Measurements from ENCODE around the gene C2orf49. TPM values are rescaled to one million over a fixed set of nuclear protein-coding genes. Genes with fewer than 3 reads are reported as not detected.

Gene C2orf49
- total RNA-seq, 1 experiment from 2014 or later = 11.6 TPM

DNA sequence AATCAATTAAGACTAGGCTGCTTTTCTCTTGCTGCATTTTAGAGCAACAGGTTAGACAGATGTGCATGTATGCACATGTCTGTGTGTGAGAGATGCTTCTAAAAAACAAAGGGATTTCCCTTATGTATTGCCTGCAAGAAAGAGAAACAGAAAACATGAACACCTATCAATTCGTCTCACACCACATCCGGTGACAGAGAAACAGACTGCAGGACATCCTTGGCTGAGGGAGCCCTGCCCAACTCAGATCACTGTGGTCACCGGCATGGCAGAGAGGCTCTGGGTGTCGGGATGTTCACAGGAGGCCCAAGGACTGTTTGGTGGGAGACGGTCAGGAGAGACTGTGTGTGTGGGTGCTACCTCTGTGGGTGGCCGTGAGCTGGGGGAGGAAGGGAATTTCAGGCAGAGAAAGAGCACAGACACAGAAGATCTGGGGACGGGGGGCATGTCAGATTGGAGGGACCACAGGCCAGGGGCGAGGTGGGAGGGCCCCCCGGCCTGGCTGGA, 36.6 kb downstream of the C2orf49 start:
- BruUV-seq (replicated peaks) = no TSS peak
- no peaks in the 10 kb centered on the region for H3K27me3 ChIP-seq (ENCODE audit: low read length)
- H3K27ac ChIP-seq (ENCODE audit: low read length) = no peak overlapping the region
- TF ChIP-seq, protein P1, sequence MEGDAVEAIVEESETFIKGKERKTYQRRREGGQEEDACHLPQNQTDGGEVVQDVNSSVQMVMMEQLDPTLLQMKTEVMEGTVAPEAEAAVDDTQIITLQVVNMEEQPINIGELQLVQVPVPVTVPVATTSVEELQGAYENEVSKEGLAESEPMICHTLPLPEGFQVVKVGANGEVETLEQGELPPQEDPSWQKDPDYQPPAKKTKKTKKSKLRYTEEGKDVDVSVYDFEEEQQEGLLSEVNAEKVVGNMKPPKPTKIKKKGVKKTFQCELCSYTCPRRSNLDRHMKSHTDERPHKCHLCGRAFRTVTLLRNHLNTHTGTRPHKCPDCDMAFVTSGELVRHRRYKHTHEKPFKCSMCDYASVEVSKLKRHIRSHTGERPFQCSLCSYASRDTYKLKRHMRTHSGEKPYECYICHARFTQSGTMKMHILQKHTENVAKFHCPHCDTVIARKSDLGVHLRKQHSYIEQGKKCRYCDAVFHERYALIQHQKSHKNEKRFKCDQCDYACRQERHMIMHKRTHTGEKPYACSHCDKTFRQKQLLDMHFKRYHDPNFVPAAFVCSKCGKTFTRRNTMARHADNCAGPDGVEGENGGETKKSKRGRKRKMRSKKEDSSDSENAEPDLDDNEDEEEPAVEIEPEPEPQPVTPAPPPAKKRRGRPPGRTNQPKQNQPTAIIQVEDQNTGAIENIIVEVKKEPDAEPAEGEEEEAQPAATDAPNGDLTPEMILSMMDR (conservative IDR thresholded peaks at IDR 0.05; ENCODE audit: low read depth, low read length) = no peak
- TF ChIP-seq EZH2 (IDR thresholded peaks at IDR 0.05; ENCODE audit: low read length, unreplicated experiment) (no peak), EZH2phosphoT487 (IDR thresholded peaks at IDR 0.05; ENCODE audit: borderline replicate concordance, low read length) (no peak)
- ChIA-PET CTCF (no interaction called here), POLR2A (ENCODE audit: unreplicated experiment) (no interaction called here)
- no peak overlapping the region for H3K4me2 ChIP-seq (ENCODE audit: low read length)
- no peak for DNase-seq
- H3F3A ChIP-seq (ENCODE audit: low read length, unreplicated experiment) = no peaks in the 10 kb centered on the region
- intact Hi-C loops (cut with micrococcal nuclease) = no loop called here
- no peaks in the 10 kb centered on the region for H3K9me2 ChIP-seq (replicated peaks; ENCODE audit: low read length)
- peaks cover 39% of the 10 kb centered on the region for H3K4me1 ChIP-seq (ENCODE audit: insufficient read depth, low read length)
- H4K20me1 ChIP-seq (ENCODE audit: low read length) = peaks cover 13% of the 10 kb centered on the region; the same call in 1 of the 2 replicates
- ATAC-seq = no peak
- peaks cover 65% of the 10 kb centered on the region for H3K36me3 ChIP-seq (ENCODE audit: low read depth, low read length)
- H3K9ac ChIP-seq (ENCODE audit: low read length) = no peak overlapping the region
- no peaks in the 10 kb centered on the region for H3K9me3 ChIP-seq (ENCODE audit: low read length)
- H2AFZ ChIP-seq (ENCODE audit: low read length) = no peak overlapping the region
- no peak overlapping the region for H3K4me3 ChIP-seq (ENCODE audit: low read length)
- peaks cover 68% of the 10 kb centered on the region for H3K79me2 ChIP-seq (ENCODE audit: low read length)

DNA sequence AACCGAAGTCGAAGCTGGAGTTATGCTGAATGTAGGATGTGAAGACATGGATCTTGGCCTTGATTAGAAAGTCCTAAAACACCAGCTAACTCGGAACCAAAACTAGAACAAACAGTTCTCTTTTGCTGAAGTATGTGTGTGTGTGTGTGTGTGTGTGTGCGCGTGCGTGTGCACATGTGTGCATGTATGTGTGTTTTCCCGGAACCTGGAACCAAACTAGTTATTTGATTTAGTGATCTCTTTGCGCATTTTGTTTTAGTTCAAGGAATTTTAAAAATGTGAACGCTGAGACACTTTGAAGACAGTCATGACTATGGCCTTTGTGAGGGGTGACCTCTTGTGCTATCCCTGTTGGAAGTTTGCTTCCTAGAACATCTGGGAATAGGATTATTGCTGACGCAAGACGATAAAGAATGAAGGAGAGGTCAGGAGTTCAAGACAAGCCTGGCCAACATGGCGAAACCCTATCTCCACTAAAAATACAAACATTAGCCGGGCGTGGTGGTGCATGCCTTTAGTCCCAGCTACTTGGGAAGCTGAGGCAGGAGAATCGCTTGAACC, 37.7 kb downstream of the C2orf49 start:
- Histone ChIP-seq H3K4me3 (ENCODE audit: low read length) (no peak overlapping the region), H4K20me1 (ENCODE audit: low read length) (peaks cover 13% of the 10 kb centered on the region; the same call in 1 of the 2 replicates), H3K27me3 (ENCODE audit: low read length) (no peaks in the 10 kb centered on the region), H3K9ac (ENCODE audit: low read length) (no peak overlapping the region), H3K36me3 (ENCODE audit: low read depth, low read length) (peaks cover 62% of the 10 kb centered on the region), H2AFZ (ENCODE audit: low read length) (no peak overlapping the region), H3K27ac (ENCODE audit: low read length) (no peak overlapping the region), H3F3A (ENCODE audit: low read length, unreplicated experiment) (no peaks in the 10 kb centered on the region), H3K9me3 (ENCODE audit: low read length) (no peaks in the 10 kb centered on the region), H3K4me1 (ENCODE audit: insufficient read depth, low read length) (peaks cover 44% of the 10 kb centered on the region), H3K79me2 (ENCODE audit: low read length) (peaks cover 72% of the 10 kb centered on the region), H3K9me2 (replicated peaks; ENCODE audit: low read length) (no peaks in the 10 kb centered on the region), H3K4me2 (ENCODE audit: low read length) (no peak overlapping the region)
- no peak for TF ChIP-seq EZH2 (IDR thresholded peaks at IDR 0.05; ENCODE audit: low read length, unreplicated experiment)
- no peak for TF ChIP-seq EZH2phosphoT487 (IDR thresholded peaks at IDR 0.05; ENCODE audit: borderline replicate concordance, low read length)
- TF ChIP-seq, protein P1 (conservative IDR thresholded peaks at IDR 0.05; ENCODE audit: low read depth, low read length) = no peak
- ChIA-PET POLR2A (ENCODE audit: unreplicated experiment) (no interaction called here), CTCF (no interaction called here)
- DNase-seq (no peak), ATAC-seq (no peak)
- intact Hi-C loops (cut with micrococcal nuclease) = no loop called here
- BruUV-seq (replicated peaks) = no TSS peak

DNA sequence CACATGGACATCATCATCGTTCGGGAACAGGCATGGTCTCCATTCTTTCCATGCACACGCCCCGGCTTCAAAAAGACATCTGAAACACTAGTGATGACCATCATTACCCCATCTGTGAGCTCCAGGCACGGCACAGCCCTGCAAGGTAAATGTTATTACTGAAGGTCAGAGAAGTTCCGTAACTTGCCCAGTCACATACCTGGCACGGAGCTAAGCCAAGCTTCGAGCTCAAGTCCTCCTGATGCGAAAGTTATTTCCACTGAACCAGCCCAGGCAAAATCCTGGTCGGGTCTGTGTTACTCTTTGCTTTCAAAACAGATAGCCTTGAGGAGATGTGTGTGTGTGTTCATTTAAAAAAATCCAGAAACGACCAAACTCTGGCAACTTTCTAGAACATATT, 38.7 kb downstream of the C2orf49 start:
- BruUV-seq (replicated peaks) = no TSS peak
- H3K9me2 ChIP-seq (replicated peaks; ENCODE audit: low read length) = no peaks in the 10 kb centered on the region
- CTCF ChIA-PET = no interaction called here
- no peak overlapping the region for H3K4me3 ChIP-seq (ENCODE audit: low read length)
- POLR2A ChIA-PET (ENCODE audit: unreplicated experiment) = no interaction called here
- no peaks in the 10 kb centered on the region for H3K27me3 ChIP-seq (ENCODE audit: low read length)
- ATAC-seq (no peak), DNase-seq (no peak)
- no peak overlapping the region for H3K4me2 ChIP-seq (ENCODE audit: low read length)
- H3F3A ChIP-seq (ENCODE audit: low read length, unreplicated experiment) = no peaks in the 10 kb centered on the region
- TF ChIP-seq EZH2 (IDR thresholded peaks at IDR 0.05; ENCODE audit: low read length, unreplicated experiment) = no peak
- TF ChIP-seq, protein P1 (conservative IDR thresholded peaks at IDR 0.05; ENCODE audit: low read depth, low read length) = no peak
- peaks cover 75% of the 10 kb centered on the region for H3K79me2 ChIP-seq (ENCODE audit: low read length)
- no peaks in the 10 kb centered on the region for H3K9me3 ChIP-seq (ENCODE audit: low read length)
- H3K27ac ChIP-seq (ENCODE audit: low read length) = peak overlapping the region; percentile 30
- peaks cover 44% of the 10 kb centered on the region for H3K4me1 ChIP-seq (ENCODE audit: insufficient read depth, low read length)
- intact Hi-C loops (cut with micrococcal nuclease) = no loop called here
- H2AFZ ChIP-seq (ENCODE audit: low read length) = no peak overlapping the region
- peaks cover 61% of the 10 kb centered on the region for H3K36me3 ChIP-seq (ENCODE audit: low read depth, low read length)
- 0 out of 2 replicates have a peak, but pooled peaks cover 11% of the 10 kb centered on the region for H4K20me1 ChIP-seq (ENCODE audit: low read length)
- H3K9ac ChIP-seq (ENCODE audit: low read length) = no peak overlapping the region

All from PC-3 (cell line).